NT2/D1 (cell line): ENCODE measurements around the gene RAP1GAP.

ENCODE experiments used
- SUZ12 ChIP-seq: IDR thresholded peaks from 2 replicates; pipeline ENCODE4 v1.6.1; 2011; ENCODE audit not compliant: insufficient read length, insufficient read depth; ENCODE audit errors: extremely low read depth
- YY1 ChIP-seq: IDR thresholded peaks from 2 replicates; pipeline ENCODE4 v1.6.1; 2011; ENCODE audit not compliant: insufficient read length, insufficient read depth
- ZNF274 ChIP-seq: IDR thresholded peaks from 2 replicates; pipeline ENCODE4 v1.6.1; 2011; ENCODE audit warnings: mild to moderate bottlenecking, low read depth, low read length

DNA sequence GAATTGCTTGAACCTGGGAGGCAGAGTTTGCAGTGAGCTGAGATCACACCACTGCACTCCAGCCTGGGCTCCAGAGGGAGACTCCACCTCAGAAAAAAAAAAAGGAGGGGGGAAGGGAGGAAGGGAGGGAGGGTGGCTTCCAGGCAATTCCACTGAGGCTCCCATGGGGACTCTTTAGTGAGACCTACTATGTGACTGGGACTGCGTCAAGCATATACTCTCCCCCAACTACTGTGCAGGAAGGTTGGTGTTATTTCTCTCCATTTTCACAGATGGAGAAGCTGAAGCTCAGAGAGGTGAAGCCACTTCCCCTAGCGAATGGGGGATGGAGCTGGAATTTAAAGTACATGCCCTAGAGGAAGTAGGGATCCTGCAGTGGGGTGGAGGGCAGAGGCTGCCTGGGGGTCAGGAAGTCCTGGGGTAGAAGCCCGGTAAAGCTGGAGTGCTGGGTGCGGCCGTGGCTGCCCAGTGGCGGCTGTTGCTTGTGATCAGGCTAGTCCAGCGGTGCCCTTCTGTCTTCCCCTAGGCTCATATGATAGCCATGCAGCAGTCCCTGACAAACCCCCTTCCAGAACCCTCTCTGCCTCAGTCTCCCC, 40.3 kb downstream of the RAP1GAP start:
- no peak for TF ChIP-seq ZNF274
- TF ChIP-seq YY1 = no peak
- no peak for TF ChIP-seq SUZ12
